GM18907 (cell line): ENCODE results near the gene SH3PXD2A.
"Not testable (repeated sequence)": the region's sequence is repeated elsewhere in the genome, so short reads cannot be mapped to it uniquely, and the experiment has no call there.

ENCODE experiments used
- ATAC-seq: cut with Tn5 transposase; IDR thresholded peaks from one replicate; pipeline ENCODE4 v1.9.1; 2021; ENCODE audit warnings: mild to moderate bottlenecking, moderate library complexity; ENCODE audit not compliant: unreplicated experiment

Gene SH3PXD2A

DNA sequence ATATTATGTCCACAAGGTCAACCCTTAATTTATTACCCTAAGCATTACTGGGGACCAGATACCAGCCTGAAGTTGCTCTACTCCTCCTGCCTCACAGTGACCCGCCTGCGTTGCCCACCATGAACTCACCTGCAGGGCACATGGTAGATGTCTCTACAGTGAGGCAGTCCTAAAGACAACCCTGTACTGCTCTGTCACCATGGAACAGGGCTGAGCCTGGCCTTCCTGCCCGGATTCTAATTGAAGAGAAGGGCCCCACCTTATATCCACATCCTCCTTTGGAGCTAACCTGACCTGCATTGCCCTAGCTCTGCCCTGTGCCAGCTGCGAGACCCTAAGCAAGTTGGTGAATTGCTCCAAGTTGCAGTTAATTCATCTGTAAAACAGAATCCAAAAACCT is 4.1 kb downstream of the SH3PXD2A start:
- no peak for ATAC-seq

GRCh38 chr10:103850572-103850895 is 4.8 kb downstream of the SH3PXD2A start:
- no peak for ATAC-seq

DNA sequence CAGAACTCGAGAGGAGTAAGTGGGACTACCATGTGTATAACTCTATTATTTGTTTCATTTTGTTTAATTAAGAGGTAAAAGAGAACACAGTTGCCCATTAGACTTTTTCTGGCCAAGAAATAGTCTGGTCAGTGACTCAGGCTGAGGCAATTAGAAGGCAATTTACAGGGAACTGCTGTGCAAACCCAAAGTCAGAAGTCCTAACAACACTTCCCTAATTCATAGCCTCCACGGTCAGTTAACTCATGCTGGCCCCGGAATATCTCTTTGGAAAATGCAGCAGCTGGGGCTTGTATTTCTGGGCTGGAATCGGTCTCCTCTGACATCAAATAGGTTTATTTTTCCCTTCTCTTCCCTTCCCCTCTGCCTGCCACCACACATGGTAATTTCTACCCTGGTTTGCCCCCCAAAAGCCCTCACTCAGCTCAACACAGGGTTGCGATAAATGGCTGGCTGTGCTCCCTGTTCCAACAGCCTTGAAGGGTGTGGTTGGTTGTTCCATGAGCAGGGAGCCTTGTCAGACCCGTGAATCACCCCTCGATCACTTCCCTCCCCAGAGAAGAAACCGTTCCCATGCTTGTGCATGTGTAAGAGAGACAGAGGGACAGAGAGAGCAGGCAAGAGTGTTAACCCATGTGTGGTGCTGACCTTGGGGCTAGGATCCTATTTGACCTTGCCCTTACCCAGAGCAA is 5.3 kb downstream of the SH3PXD2A start:
- no peak for ATAC-seq

- no peak for ATAC-seq
These were observed 6.0 kb downstream of the SH3PXD2A start for GRCh38 chr10:103849212-103849877.

GRCh38 chr10:103847909-103848468 is 7.4 kb downstream of the SH3PXD2A start:
- no peak for ATAC-seq

DNA sequence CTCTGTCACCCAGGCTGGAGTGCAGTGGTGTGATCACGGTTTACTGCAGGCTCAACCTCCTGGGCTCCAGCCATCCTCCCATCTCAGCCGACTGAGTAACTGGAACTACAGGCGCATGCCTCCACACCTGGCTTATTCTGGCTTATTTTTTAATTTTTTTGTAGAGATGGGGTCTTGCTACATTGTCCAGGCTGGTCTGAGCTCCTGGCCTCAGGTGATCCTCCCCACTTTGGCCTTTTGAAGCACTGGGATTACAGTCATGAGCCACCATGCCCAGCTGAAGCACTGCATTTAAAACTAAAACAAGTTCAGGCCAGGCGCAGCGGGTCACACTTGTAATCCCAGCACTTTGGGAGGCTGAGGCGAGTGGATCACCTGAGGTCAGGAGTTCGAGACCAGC is 8.0 kb downstream of the SH3PXD2A start:
- no peak for ATAC-seq

- ATAC-seq, result no peak
These were observed 9.4 kb downstream of the SH3PXD2A start for GRCh38 chr10:103845972-103846371.

- not testable (repeated sequence) for ATAC-seq
These were observed 10.0 kb downstream of the SH3PXD2A start for GRCh38 chr10:103845346-103845745.

GRCh38 chr10:103843854-103844570 is 11.4 kb downstream of the SH3PXD2A start:
- no peak for ATAC-seq

DNA sequence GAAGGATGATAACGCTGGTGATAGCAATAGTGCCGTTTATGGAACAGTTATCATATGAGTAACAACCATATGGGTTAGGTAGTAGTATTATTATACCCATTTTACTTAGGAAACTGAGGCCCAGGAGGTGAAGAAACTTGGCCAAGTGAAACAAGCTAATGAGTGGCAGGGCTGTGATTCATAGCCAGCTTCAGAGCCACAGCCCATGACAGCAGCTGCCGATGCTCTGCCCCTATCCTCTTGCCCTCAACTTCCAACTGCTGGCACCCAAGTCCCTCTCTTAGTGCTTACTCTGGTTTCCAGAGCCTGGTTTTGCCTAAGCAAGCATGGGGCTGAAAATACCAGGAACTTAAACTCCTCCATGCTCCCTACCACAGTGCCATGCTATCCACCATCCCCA is 12.3 kb downstream of the SH3PXD2A start:
- no peak for ATAC-seq

DNA sequence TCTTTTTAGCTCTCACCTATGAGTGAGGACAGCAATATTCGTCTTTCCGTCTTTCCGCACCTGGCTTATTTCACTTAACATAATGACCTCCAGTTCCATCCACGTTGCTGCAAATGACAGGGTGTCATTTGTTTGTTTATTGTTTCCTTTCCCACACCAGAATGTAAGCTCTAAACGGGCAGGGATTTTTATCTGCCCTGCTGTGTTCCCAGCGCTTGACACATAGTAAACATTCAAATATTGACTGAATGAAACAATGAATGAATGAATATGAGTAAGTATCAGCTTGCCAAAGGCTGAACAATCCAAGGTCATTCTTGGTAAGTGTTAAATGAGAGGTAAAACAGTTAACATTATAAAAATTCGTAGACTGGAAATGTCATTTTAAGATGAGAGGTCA is 12.8 kb downstream of the SH3PXD2A start:
- no peak for ATAC-seq

- ATAC-seq, result no peak
These were observed 13.9 kb downstream of the SH3PXD2A start for GRCh38 chr10:103841519-103841918.

GRCh38 chr10:103840740-103841070 is 14.7 kb downstream of the SH3PXD2A start:
- ATAC-seq, result no peak

GRCh38 chr10:103839872-103840739 is 15.3 kb downstream of the SH3PXD2A start:
- ATAC-seq, result no peak

- ATAC-seq, result no peak
These were observed 15.9 kb downstream of the SH3PXD2A start for GRCh38 chr10:103839519-103839871.

- no peak for ATAC-seq
These were observed 16.4 kb downstream of the SH3PXD2A start for GRCh38 chr10:103838862-103839518.

DNA sequence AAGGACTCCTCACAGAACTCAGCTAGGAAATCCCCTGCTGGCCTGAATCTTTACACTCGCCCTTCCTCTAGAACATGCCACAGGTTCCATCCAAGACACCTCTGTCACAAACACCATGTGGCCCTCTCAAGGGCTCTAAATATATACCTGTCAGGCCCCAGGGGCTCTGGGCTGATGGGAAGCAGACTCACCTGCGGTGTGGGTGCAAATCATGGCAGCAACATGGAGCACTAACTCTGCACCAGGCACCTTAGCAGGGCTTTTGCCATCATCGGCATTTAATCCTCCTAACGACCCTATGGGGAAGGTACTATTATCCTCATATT is 17.3 kb downstream of the SH3PXD2A start:
- ATAC-seq, result no peak

GRCh38 chr10:103837370-103838069 is 17.9 kb downstream of the SH3PXD2A start:
- no peak for ATAC-seq

DNA sequence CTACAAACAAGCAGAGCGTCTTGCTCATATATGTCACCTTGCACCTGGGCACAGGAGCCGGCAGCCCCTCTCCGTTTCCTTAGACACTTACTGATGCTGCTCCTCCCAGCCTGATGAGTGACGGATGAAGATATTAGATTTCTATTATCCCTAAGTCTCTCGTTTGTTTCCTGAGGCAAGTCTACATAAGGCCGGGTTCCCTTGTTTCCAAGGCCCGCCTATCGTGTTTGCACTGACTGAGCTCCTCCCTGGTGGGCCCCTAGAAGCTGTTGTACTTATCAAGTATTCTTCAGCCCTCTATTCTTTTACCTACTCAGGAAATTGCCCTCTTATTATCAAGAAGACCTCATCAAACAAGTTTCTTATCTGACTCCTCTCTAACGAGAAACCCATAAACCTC is 18.5 kb downstream of the SH3PXD2A start:
- no peak for ATAC-seq

GRCh38 chr10:103836273-103836672 is 19.1 kb downstream of the SH3PXD2A start:
- ATAC-seq, result no peak
